HG02623 (cell line): ENCODE results near the gene SERPING1.

Experiments used
- ATAC-seq: cut with Tn5 transposase; IDR thresholded peaks from one replicate; pipeline ENCODE4 v1.9.1; 2021; ENCODE audit warnings: moderate library complexity; ENCODE audit not compliant: unreplicated experiment

Gene SERPING1

DNA sequence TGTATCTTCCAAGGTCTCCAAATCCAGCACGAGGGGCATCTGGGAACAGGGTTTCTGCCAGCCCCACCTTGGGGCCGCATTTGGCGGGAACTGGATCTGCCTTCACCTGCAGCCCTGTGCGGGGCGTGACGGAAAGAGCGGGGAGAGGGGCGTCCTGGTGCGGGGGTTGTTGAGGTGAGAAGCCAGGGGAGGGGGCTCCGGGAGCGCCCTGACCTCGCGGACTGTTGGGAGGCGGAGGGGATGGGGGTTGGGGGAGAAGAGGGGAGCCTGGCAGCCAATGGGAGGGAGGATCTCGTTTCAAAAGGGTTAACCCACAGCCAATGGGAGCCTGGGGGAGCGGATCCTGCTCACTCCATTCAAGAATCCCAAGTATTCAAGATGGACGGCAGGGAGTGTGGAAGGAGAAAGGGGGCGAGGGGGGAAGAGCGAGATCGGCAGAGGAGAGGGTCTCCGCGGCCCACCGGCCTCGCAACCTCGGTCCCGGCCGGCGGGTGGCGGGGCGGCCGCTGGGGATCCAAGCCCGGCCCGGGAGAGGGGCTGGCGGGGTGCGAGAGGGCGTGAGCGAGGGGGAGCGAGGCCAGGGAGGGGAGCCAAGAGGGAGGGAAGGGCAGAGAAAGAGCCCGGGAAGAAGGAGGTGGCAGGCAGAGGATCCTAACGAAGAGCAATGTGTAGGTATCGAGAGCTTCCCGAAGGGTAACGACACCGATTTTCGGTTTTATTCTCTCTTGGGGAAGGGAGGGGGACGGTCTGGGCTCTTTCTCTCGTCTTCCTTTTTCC lies 40.7 kb downstream of the SERPING1 start:
- no peak for ATAC-seq

DNA sequence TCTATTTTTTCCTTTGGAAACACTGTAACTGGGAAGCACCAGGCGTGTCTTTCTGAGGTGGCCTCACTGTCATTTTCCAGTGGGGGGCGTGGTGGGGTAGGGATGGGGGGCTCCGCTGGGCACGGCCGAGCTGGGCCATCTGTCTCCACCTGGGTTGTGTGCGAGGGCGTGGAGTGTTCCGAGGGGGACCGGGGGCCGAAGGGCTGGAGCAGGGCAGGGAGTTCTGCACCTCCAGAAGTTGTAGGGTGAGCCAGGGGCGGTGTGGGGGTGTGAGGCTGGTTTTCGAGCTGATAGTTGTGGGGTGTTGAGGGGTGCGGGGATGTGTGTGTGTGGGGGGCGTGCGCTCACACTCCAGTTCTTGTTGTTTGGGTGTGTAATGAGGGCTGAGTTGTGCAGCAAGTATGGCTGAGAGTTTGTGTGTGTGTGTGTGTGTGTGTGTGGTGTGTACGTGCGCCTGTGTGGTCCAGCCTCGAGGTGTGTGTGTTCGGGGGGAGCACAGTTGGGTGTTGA lies 41.4 kb downstream of the SERPING1 start:
- no peak for ATAC-seq

DNA sequence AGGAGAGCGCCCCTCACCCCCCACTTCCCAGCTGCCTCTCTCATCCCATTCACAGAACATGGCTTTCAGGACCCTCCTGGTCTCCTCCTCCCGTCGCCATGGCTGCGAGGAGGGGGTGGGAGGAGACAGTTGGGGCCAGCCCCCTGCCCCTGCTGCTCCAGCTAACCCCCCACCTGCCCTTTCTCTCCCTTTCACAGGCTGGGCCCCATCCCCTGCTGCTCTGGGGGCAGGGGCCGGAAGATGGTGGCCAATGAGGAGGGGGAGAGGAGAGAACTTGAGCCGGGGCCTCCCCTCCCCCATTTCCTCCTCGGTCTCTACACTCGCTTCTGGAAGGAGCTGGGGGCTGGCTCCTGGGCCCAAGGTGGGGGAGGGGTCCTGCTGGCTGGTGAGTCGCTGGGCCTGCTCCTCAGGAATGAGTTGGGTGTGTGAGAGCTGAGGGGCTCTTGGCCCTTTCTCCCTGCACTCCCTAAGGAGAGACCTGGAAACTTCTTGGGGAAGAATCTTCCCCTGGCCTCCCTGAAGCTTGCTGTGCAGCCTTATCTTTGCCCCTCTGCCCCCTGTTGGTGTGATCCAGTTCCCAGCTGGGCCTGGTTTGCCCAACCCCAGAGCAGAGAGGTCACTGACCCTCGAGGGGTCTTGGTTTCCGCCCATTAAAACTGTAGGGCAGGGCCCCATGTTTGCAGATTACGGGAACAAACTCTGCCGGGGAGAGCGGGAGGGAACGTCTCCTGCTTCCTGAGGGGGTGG lies 42.0 kb downstream of the SERPING1 start:
- no peak for ATAC-seq

- no peak for ATAC-seq
Measured at GRCh38 chr11:57640068-57640800, 42.7 kb downstream of the SERPING1 start.

DNA sequence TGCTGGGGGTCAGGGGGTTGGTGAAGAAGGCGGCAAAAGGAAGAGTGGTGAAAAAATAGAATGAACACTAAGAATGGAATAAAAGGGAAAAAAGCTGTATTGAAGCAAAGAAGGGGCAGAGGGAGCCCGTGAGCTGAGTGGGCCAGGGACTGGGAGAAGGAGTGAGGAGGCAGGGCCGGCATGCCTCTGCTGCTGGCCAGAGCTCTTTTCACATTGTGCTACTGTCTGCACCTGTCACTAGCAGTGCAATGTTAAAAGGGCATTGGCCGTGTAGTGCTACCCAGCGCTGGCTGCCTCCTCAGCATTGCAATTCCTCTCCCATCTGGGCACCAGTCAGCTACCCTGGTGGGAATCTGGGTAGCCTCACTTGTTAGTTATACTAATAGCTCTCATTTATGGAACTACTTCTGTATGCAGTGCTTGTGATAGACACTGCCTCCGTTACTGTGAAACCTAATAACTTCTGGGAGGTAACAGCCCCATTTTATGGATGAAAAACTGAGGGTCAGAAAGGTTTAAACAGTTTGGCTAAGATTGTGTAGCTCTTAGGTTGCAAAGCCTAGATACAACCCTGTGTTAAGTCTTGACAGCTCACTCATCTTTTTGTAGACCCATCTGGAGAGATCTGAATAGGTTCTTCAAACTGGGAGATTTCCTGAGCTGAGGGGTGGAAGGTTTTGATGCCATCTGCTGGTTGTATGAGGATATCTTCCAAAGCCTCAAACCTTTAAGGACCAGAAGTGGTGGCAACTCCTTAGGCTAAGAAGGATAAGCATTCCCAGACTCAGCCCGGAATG lies 43.7 kb downstream of the SERPING1 start:
- no peak for ATAC-seq

DNA sequence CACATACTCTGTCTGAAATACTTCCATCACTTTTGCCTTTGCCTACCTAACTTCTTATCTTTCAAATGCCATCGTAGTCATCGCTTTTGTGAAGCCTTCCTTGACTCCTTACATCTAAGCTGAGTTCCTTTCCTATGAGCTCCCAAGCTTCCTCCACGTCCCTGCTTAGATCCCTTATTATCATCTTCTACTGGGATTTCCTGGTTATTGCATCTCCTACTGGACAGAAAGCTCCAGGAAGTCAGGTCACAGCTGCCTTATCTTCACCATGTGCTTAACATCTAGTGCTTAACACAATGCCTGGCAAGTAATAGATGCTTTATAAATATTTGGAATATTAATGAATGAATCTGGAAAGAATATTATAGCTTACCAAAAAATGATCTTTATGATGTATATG lies 46.3 kb downstream of the SERPING1 start:
- ATAC-seq: no peak

DNA sequence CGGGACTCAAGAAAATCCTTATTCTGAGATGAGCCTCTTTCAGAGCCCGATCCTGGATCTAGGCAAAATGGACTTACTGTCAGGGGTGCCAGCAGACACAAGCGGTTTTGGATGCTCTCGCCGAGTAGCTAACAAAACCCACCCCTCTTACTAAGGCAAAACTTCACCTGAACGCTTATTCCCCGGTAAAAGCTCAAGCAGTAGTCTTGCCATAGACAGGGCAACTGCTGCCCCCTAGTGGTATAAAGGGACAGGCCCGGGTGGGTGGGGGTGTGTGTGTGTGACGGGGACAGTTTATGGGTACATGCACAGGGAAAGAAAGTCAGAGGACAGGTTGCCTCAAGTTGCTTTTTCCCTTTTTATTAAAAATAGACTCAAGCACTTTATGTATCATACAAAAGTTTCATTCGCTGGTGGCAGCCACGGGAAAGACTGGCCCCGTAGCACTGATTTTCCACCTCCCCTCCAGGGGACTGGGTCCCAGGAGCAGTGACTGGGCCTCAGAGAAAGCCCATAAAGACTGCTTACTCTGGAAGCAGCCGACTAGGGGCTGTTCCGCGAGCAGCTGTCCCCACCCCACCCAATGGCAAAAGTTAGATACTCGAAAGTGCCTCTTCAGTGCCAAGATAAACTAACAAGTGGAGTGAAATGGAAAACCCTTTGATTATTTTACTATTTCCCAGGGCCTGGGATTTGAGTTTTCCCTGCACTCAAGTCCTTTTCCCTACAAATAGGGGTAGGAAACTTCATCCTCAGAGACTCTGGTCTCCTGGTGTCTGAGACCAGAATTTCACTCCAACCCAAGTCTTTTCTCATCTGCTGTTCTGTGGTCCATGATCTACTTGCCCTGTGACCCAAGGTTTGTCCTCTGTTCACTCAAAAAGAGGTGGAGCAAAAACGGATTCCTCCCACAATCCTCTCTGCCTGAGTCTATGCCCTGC lies 47.5 kb downstream of the SERPING1 start:
- peak; percentile 46 for ATAC-seq

GRCh38 chr11:57645689-57646085 lies 48.2 kb downstream of the SERPING1 start:
- ATAC-seq: no peak

DNA sequence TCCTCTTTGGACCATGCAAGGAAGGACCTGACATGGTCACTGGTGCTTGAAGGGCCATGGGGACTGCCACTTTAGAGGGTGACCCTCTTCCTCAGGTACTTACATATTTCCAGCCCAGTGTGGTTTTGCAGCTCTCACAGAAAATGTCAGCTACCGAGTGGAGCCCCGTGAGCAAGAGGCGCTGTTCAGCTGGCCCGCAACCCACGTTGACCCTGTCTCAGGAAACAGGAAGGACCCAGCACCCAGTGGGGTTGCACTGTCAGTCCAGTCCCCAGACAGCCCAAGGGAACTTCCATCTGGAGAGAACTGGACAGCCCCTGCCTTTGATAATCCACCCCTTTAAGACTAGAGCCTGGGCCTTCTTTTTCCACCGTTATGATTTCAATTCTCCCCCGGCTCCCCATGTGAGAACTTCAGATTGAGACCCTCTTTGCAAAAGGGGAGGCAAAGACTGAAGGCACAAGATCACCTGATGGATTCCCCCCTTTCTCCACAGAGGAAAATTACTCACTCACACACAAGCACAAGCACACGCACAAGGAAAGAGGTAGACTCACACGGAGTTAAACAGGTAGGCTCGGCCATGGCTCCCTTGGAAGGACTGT lies 48.8 kb downstream of the SERPING1 start:
- ATAC-seq: no peak

DNA sequence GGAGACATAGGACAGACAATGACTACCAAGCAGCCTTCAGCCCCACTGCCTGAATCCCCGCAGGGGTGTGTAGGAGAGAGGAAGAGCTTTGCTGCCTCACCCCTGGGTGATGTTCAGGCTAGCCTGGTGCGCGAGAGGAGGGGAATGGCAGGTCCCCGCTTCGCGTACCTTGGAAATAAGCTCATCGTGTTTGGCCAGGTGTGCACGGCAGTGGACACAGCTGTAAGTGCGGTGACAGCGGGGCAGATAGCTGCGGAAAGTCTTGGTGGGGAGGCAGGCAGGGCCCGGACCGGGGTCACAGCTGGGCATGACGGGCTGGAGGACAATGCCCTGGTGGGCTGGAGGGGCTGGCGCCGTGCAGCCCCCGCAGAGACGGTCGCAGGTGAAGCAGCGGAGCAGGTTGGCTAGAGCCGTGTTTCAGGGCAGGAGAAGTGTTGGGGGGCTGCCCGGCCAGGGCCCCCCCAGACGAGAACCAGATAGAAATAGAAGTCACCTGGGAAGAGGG lies 49.4 kb downstream of the SERPING1 start:
- ATAC-seq: no peak

DNA sequence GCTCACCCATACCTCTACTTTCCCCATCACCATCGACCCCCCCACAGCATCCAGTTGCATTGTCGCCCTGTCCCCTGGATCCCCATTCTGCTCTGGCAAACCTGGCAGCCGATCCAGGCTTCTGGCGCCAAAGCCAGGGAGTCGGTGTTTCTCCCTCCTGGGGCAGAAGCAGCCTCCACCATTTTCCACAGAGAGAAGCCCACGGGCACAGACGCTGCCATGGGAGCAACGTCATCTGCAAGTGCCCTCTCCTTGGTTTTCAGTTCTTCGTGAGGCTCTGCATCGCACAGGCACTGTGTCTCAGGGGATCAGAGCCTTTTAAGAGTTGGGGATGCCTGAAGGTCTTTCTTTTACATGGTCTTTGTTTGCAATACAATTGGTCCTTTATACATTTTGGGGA lies 49.9 kb downstream of the SERPING1 start:
- ATAC-seq: no peak

DNA sequence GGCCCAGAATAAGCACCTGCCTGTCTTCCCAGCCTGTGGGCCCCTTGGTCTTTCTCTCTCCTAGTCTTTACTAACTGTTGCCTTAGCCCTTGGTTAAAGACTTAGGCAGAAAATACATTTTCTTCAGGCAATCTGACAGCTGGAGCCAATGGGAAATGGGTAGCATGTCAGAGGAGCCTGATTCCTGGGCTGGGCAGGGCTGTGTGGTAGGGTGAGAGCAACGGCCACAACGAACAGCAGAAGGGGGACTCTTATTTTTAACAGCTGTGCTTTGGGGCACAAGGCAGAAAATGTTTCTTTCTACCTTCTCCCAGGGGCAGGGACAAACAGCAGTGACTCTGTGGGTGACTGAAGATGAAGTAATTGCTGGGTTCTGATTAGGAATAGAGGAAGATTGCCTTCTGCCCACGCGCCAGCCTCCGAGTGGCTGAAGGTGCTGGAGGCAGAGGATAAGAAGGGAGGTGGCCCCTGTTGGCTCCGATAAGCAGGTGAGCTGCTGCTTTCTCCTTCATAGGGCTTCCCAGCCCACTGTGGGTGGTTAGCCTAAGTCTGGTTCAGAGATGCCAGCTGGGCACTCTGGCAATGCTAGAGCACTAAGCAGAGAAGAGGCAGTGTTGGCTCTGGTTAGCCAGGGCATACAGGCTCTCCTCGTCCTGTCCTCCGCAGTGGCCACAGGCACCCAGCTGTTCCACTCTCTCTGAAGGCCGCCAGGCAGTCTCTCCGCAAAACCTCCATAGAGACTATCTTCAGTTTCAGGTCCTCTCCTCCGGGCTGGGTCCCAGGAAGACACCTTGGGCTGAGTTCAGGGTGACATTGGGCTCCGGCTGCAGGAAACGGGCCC lies 50.7 kb downstream of the SERPING1 start:
- no peak for ATAC-seq

GRCh38 chr11:57648801-57649735 lies 51.6 kb downstream of the SERPING1 start:
- ATAC-seq: no peak

DNA sequence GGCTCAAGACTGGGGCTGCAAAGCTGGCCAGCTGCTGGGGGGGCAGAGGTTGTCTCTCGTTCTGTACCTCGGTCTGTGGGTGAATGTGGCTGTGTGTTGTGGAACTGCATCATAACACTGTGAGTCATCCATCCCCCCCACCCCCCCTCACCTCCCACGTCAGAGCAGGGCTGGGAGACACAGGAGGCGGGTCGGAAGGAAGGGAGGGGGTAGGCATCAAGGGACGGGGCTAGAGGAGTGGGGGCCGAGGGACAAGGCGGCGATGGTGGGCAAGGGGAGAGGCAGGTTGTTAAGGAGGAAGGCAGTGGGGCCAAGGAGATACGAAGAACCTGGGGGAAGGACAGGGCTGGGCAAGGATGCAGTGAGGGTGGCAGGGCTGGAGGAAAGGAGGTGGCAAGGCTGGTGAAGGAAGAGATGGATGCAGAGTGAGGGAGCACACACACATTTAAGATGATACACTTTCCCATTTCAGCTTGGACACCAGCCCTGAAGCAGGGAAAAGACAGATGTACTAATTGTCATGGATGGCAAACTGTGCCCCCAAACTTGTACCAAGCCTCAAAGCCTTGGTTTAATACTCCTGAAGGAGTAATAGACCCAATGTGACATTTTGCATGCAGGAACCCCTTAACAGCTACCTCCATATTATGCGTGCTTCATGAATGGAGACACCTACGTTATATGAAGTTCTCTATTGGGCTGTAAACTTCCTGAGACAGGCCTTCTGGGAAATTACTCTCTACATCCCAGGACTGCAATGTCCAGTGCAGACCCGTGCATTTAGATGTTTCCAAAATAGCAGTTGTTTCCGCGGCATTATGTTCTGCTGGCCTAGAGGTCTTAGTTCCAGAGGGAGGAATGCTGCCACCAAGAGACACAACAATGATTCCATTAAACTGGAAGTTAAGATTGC lies 52.6 kb downstream of the SERPING1 start, which contains the start of gene YPEL4:
TSS of gene YPEL4 (minus strand) at position 87 of the 913 bp plus-strand sequence. CDS start 2,805 bp downstream, outside the sequence.
- ATAC-seq: no peak

DNA sequence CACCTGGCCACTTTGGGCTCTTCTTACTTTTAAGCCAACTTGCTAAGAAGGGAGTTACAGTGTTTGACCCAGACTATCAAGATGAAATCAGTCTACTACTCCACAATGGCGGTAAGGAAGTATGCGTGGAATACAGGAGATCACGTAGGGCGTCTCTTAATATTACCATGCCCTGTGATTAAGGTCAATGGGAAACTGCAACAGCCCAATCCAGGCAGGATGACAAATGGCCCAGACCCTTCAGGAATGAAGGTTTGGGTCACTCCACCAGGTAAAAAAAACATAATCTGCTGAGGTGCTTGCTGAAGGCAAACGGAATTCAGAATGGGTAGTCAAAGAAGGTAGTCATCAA lies 53.2 kb downstream of the SERPING1 start:
- ATAC-seq: no peak

GRCh38 chr11:57651408-57651807 lies 53.9 kb downstream of the SERPING1 start:
- no peak for ATAC-seq
